Spinal cord (tissue), 4 donors: ENCODE data around the gene CTSD. TPM values are rescaled to one million over a fixed set of nuclear protein-coding genes. Genes with fewer than 3 reads are reported as not detected.

Source experiments
- polyA plus RNA-seq, 2 donors: library from polyadenylated mRNA; unstranded; fragments of 120-200 nt; gene quantifications; one replicate each; pipeline ENCODE4 v1.2.1, GENCODE V29; 2013; ENCODE audit not compliant: insufficient read length in 2 of 2
- total RNA-seq, 2 donors: library from RNA; depleted of rRNA in 1 of 2; stranded (reverse); fragments of 120-200 nt in 1 of 2; fragments of >200 nt in 1 of 2; gene quantifications; one replicate each; pipeline versions ENCODE4 v1.2.3 to v1.2.4, GENCODE V29; 2013 to 2014

Gene CTSD
- total and polyA plus RNA-seq, 4 donors, result 160 to 241 (median 195) TPM

Other genes with a start within 250 kb of the CTSD start
- 1 to 10 TPM; 2.9 to 5.6 TPM for gene DUSP8, start 191.7 kb downstream of the CTSD start, total RNA-seq
- 10 to 100 TPM; 70.7 to 86.2 TPM for gene DUSP8, start 191.7 kb downstream of the CTSD start, polyA plus RNA-seq
- gene KRTAP5-1, start 178.6 kb downstream of the CTSD start, total RNA-seq, result not detected
- 1 to 10 TPM; 2.1 to 5.7 TPM for gene KRTAP5-1, start 178.6 kb downstream of the CTSD start, polyA plus RNA-seq
- not detected for gene KRTAP5-2, start 165.6 kb downstream of the CTSD start, total RNA-seq
- under 1 TPM in 1 of 2 donors, not detected in 1; 0.50 TPM for gene KRTAP5-2, start 165.6 kb downstream of the CTSD start, polyA plus RNA-seq
- gene KRTAP5-3, start 155.5 kb downstream of the CTSD start, total RNA-seq, result not detected
- gene KRTAP5-3, start 155.5 kb downstream of the CTSD start, polyA plus RNA-seq, result not detected
- gene KRTAP5-4, start 141.8 kb downstream of the CTSD start, total RNA-seq, result not detected
- gene KRTAP5-4, start 141.8 kb downstream of the CTSD start, polyA plus RNA-seq, result under 1 TPM in 1 of 2 donors, not detected in 1; 0.32 TPM
- not detected for gene KRTAP5-5, start 134.2 kb downstream of the CTSD start, total RNA-seq
- not detected for gene KRTAP5-5, start 134.2 kb downstream of the CTSD start, polyA plus RNA-seq
- gene KRTAP5-6, start 66.7 kb downstream of the CTSD start, total RNA-seq, result not detected
- not detected for gene KRTAP5-6, start 66.7 kb downstream of the CTSD start, polyA plus RNA-seq
- gene IFITM10, start 13.3 kb downstream of the CTSD start, total RNA-seq, result 1 to 10 TPM; 3.4 to 5.9 TPM
- gene IFITM10, start 13.3 kb downstream of the CTSD start, polyA plus RNA-seq, result 10 to 100 TPM; 11.3 to 15.8 TPM
- gene SYT8, start 71.1 kb upstream of the CTSD start, total RNA-seq, result under 1 TPM in 1 of 2 donors, not detected in 1; 0.22 TPM
- under 1 TPM in 1 of 2 donors, not detected in 1; 0.09 TPM for gene SYT8, start 71.1 kb upstream of the CTSD start, polyA plus RNA-seq
- gene TNNI2, start 75.1 kb upstream of the CTSD start, total RNA-seq, result 1 to 10 TPM in 1 of 2 donors, under 1 TPM in 1; 0.89 to 2.0 TPM
- 1 to 10 TPM in 1 of 2 donors, under 1 TPM in 1; 0.35 to 9.4 TPM for gene TNNI2, start 75.1 kb upstream of the CTSD start, polyA plus RNA-seq
- 10 to 100 TPM in 1 of 2 donors, 1 to 10 TPM in 1; 7.9 to 10.6 TPM for gene LSP1, start 89.2 kb upstream of the CTSD start, total RNA-seq
- gene LSP1, start 89.2 kb upstream of the CTSD start, polyA plus RNA-seq, result 1 to 10 TPM; 2.1 to 7.9 TPM
- gene PRR33, start 128.0 kb upstream of the CTSD start, total RNA-seq, result not detected
- gene PRR33, start 128.0 kb upstream of the CTSD start, polyA plus RNA-seq, result under 1 TPM; 0.08 to 0.21 TPM
- 10 to 100 TPM in 1 of 2 donors, 1 to 10 TPM in 1; 4.0 to 12.1 TPM for gene TNNT3, start 155.8 kb upstream of the CTSD start, total RNA-seq
- gene TNNT3, start 155.8 kb upstream of the CTSD start, polyA plus RNA-seq, result 10 to 100 TPM in 1 of 2 donors, 1 to 10 TPM in 1; 2.8 to 14.8 TPM
- gene MRPL23, start 183.4 kb upstream of the CTSD start, total RNA-seq, result 10 to 100 TPM; 15.8 to 46.3 TPM
- 10 to 100 TPM; 74.4 to 77.3 TPM for gene MRPL23, start 183.4 kb upstream of the CTSD start, polyA plus RNA-seq
- gene H19, start 233.9 kb upstream of the CTSD start, total RNA-seq, result 1,000 to 10,000 TPM; 1,209 to 1,727 TPM
- gene H19, start 233.9 kb upstream of the CTSD start, polyA plus RNA-seq, result 100 to 1,000 TPM in 1 of 2 donors, 10 to 100 TPM in 1; 49.5 to 701 TPM